H9 (cell line): ENCODE measurements around the gene ANK2. TPM values are rescaled to one million over a fixed set of nuclear protein-coding genes. Genes with fewer than 3 reads are reported as not detected.
A peak's percentile ranks its signal among the peaks of the same experiment; 100 is the strongest.

ENCODE experiments used
- DNase-seq: peaks from one replicate; pipeline ENCODE4 v3.0.0-alpha.2; 2017
- H2AFZ ChIP-seq: one replicate; pipeline ENCODE4 v1.6.1; 2013; ENCODE audit warnings: mild to moderate bottlenecking, low read length, control low read depth, moderate library complexity
- H2AK5ac ChIP-seq: 2 replicates; pipeline ENCODE4 v1.6.1; 2013; ENCODE audit warnings: low read length, control low read depth, mixed read lengths; ENCODE audit not compliant: insufficient read length
- H2BK120ac ChIP-seq: one replicate; pipeline ENCODE4 v1.6.1; 2013; ENCODE audit warnings: low read depth, mild to moderate bottlenecking, low read length, control low read depth, inconsistent platforms; ENCODE audit not compliant: poor library complexity, severe bottlenecking
- H2BK12ac ChIP-seq: 2 replicates; pipeline ENCODE4 v1.6.1; 2013; ENCODE audit warnings: low read length, control low read depth, mixed read lengths, low read depth; ENCODE audit not compliant: insufficient read length
- H2BK15ac ChIP-seq: 2 replicates; pipeline ENCODE4 v1.6.1; 2013; ENCODE audit warnings: low read depth, low read length, control low read depth
- H2BK20ac ChIP-seq: one replicate; pipeline ENCODE4 v1.6.1; 2013; ENCODE audit warnings: low read depth, mild to moderate bottlenecking, low read length, control low read depth, inconsistent platforms; ENCODE audit not compliant: poor library complexity, severe bottlenecking
- H2BK5ac ChIP-seq: 2 replicates; pipeline ENCODE4 v1.6.1; 2013; ENCODE audit warnings: low read length, control low read depth, mixed read lengths; ENCODE audit not compliant: insufficient read length
- H3K14ac ChIP-seq: 2 replicates; pipeline ENCODE4 v1.6.1; 2013; ENCODE audit warnings: low read length, control low read depth; ENCODE audit not compliant: insufficient read depth
- H3K18ac ChIP-seq: 2 replicates; pipeline ENCODE4 v1.6.1; 2013; ENCODE audit warnings: low read depth, mild to moderate bottlenecking, mixed read lengths, low read length, control low read depth; ENCODE audit not compliant: insufficient read length
- H3K23ac ChIP-seq: 2 replicates; pipeline ENCODE4 v1.6.1; 2013; ENCODE audit warnings: low read length, control low read depth, mixed read lengths, low read depth; ENCODE audit not compliant: insufficient read length
- H3K23me2 ChIP-seq: 2 replicates; pipeline ENCODE4 v1.6.1; 2013; ENCODE audit warnings: low read depth, mild to moderate bottlenecking, mixed read lengths, low read length, control low read depth; ENCODE audit not compliant: insufficient read length, poor library complexity, severe bottlenecking
- H3K27ac ChIP-seq: 2 replicates; pipeline ENCODE4 v1.5.1; 2013; ENCODE audit warnings: low read length, control low read depth, mixed read lengths, low read depth; ENCODE audit not compliant: insufficient read length
- H3K27me3 ChIP-seq: 2 replicates; pipeline ENCODE4 v1.6.1; 2013; ENCODE audit warnings: low read length, control low read depth, inconsistent platforms; ENCODE audit not compliant: insufficient read depth
- H3K4ac ChIP-seq: 2 replicates; pipeline ENCODE4 v1.6.1; 2013; ENCODE audit warnings: low read depth, mild to moderate bottlenecking, control low read depth, inconsistent platforms, low read length, moderate library complexity
- H3K4me1 ChIP-seq: 2 replicates; pipeline ENCODE4 v1.6.1; 2013; ENCODE audit warnings: low read length, control low read depth, inconsistent platforms; ENCODE audit not compliant: insufficient read depth
- H3K4me2 ChIP-seq: 2 replicates; pipeline ENCODE4 v1.6.1; 2013; ENCODE audit warnings: low read length, control low read depth, mixed read lengths; ENCODE audit not compliant: insufficient read length, insufficient read depth
- H3K56ac ChIP-seq: 2 replicates; pipeline ENCODE4 v1.6.1; 2013; ENCODE audit warnings: low read depth, mild to moderate bottlenecking, mixed read lengths, low read length, control low read depth; ENCODE audit not compliant: insufficient read length
- H3K79me1 ChIP-seq: 2 replicates; pipeline ENCODE4 v1.6.1; 2013; ENCODE audit warnings: low read depth, mild to moderate bottlenecking, moderate library complexity, low read length, control low read depth, inconsistent platforms; ENCODE audit not compliant: insufficient read depth, poor library complexity, severe bottlenecking
- H3K79me2 ChIP-seq: 2 replicates; pipeline ENCODE4 v1.6.1; 2013; ENCODE audit warnings: low read length, control low read depth, inconsistent platforms; ENCODE audit not compliant: insufficient read depth
- H3K9ac ChIP-seq: 2 replicates; pipeline ENCODE4 v1.6.1; 2013; ENCODE audit warnings: low read length, control low read depth, mixed read lengths; ENCODE audit not compliant: insufficient read length; ENCODE audit errors: extremely low read depth
- H3K9me3 ChIP-seq: one replicate; pipeline ENCODE4 v1.6.1; 2013; ENCODE audit warnings: low read depth, low read length, inconsistent platforms; ENCODE audit not compliant: control insufficient read depth
- H3T11ph ChIP-seq: one replicate; pipeline ENCODE4 v1.6.1; 2013; ENCODE audit warnings: mild to moderate bottlenecking, low read length, control low read depth, inconsistent platforms
- H4K20me1 ChIP-seq: one replicate; pipeline ENCODE4 v1.6.1; 2013; ENCODE audit not compliant: control insufficient read depth, insufficient read length, insufficient read depth
- H4K5ac ChIP-seq: 2 replicates; pipeline ENCODE4 v1.6.1; 2013; ENCODE audit warnings: low read depth, mild to moderate bottlenecking, mixed read lengths, low read length, control low read depth; ENCODE audit not compliant: insufficient read length
- H4K8ac ChIP-seq: replicated peaks from 2 replicates; pipeline ENCODE4 v1.6.1; 2013; ENCODE audit warnings: low read length, control low read depth, mixed read lengths, low read depth; ENCODE audit not compliant: insufficient read length
- H4K91ac ChIP-seq: 2 replicates; pipeline ENCODE4 v1.6.1; 2013; ENCODE audit warnings: low read depth, mild to moderate bottlenecking, moderate library complexity, mixed read lengths, low read length, control low read depth; ENCODE audit not compliant: insufficient read length
- H3K27ac Mint-ChIP-seq, 3 experiments: 2 replicates in 2 of 3; 3 replicates in 1 of 3; pipeline ENCODE4 v1.8.0; 2020 to 2021; ENCODE audit warnings: mixed read lengths in 3 of 3, mild to moderate bottlenecking in 1 of 3, moderate library complexity in 1 of 3
- H3K27me3 Mint-ChIP-seq: 2 replicates; pipeline ENCODE4 v1.8.0; 2021; ENCODE audit warnings: low read depth, mild to moderate bottlenecking, moderate library complexity, mixed read lengths
- H3K36me3 Mint-ChIP-seq, 3 experiments: 2 replicates in 2 of 3; 3 replicates in 1 of 3; pipeline ENCODE4 v1.8.0; 2020 to 2021; ENCODE audit warnings: low read depth in 3 of 3, mixed read lengths in 3 of 3; ENCODE audit not compliant: insufficient read depth in 1 of 3
- H3K4me1 Mint-ChIP-seq, 2 experiments: 2 replicates each; pipeline ENCODE4 v1.8.0; 2020; ENCODE audit warnings: mixed read lengths in 2 of 2
- H3K4me3 Mint-ChIP-seq, 2 experiments: 2 replicates in 1 of 2; 3 replicates in 1 of 2; pipeline ENCODE4 v1.8.0; 2020 to 2021; ENCODE audit warnings: mild to moderate bottlenecking in 2 of 2, mixed read lengths in 2 of 2, moderate library complexity in 1 of 2
- H3K9me3 Mint-ChIP-seq, 2 experiments: 2 replicates in 1 of 2; 3 replicates in 1 of 2; pipeline ENCODE4 v1.8.0; 2020; ENCODE audit warnings: mild to moderate bottlenecking in 2 of 2, mixed read lengths in 2 of 2, moderate library complexity in 1 of 2
- WGBS: extraction: QIAGEN DNeasy Blood & Tissue Kit; methylation state at CpG from one replicate; pipeline ENCODE4 v1.1.7; 2013; ENCODE audit warnings: missing lambda C conversion rate, low lambda C conversion rate, mixed read lengths; ENCODE audit not compliant: insufficient read length; ENCODE audit errors: extremely low coverage; 5-methylcytosine and 5-hydroxymethylcytosine counted together
- total RNA-seq: library from RNA; stranded (reverse); gene quantifications from 2 replicates; pipeline ENCODE4 v1.2.1, GENCODE V29; 2021
- TF ChIP-seq, protein P1 (sequence below): fragments of 200-600 bp; sonication (generic); conservative IDR thresholded peaks from 3 replicates; pipeline ENCODE4 v1.8.0; 2021; ENCODE audit warnings: antibody characterized with exemption, mild to moderate bottlenecking

The ANK2 gene
- total RNA-seq, 1 experiment from 2014 or later: 36.8 TPM

DNA sequence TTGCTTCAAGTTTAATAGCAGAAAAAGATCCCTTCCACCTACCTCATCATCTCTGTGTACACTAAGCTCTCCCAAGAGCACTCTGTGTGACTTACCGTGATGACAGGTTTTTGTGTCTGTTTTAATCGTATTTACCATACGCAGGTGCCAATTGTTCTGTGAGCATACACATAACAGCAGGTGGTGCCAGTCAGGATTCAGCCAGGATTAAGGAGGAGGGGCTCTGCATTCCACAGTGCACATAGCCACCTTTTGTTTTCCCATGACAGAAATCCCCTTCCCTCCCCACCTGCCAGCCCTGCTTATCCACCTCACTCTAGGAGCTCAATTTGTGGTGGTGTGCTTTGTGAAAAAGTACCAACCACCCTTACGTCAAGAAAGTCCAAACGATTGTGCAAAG, 14.8 kb downstream of the ANK2 start:
- peak; percentile 90 for DNase-seq
- no peak overlapping the region for H2BK20ac ChIP-seq
- H2BK120ac ChIP-seq: no peak overlapping the region
- H2BK12ac ChIP-seq: no peak overlapping the region
- no peak overlapping the region for H2BK15ac ChIP-seq
- no peak overlapping the region for H3K56ac ChIP-seq
- WGBS: no CpG with 5 or more reads among the region's 5 CpGs
- peak overlapping the region; percentile 56 for H3K18ac ChIP-seq
- H2AFZ ChIP-seq: no peak overlapping the region
- H3K36me3 Mint-ChIP-seq: peaks cover 0 to 14% (median 9%) of the 10 kb centered on the region in 3 experiments; a peak in 2 of 7 replicates
- no peaks in the 10 kb centered on the region for H3K79me1 ChIP-seq
- H4K20me1 ChIP-seq: no peaks in the 10 kb centered on the region
- H2AK5ac ChIP-seq: no peak overlapping the region
- H3K23me2 ChIP-seq: no peaks in the 10 kb centered on the region
- H3K79me2 ChIP-seq: no peaks in the 10 kb centered on the region
- peaks cover 57 to 66% of the 10 kb centered on the region in 2 experiments for H3K4me1 Mint-ChIP-seq
- peak overlapping the region; percentile 16 for H3K4me2 ChIP-seq
- H3K4me1 ChIP-seq: peaks cover 2% of the 10 kb centered on the region; the same call in 1 of the 2 replicates
- no peaks in the 10 kb centered on the region for H3K9me3 Mint-ChIP-seq
- H3K27me3 Mint-ChIP-seq: no peaks in the 10 kb centered on the region
- H3K27ac Mint-ChIP-seq: peak overlapping the region; percentile 50 to 98 (median 95)
- TF ChIP-seq, protein P1, sequence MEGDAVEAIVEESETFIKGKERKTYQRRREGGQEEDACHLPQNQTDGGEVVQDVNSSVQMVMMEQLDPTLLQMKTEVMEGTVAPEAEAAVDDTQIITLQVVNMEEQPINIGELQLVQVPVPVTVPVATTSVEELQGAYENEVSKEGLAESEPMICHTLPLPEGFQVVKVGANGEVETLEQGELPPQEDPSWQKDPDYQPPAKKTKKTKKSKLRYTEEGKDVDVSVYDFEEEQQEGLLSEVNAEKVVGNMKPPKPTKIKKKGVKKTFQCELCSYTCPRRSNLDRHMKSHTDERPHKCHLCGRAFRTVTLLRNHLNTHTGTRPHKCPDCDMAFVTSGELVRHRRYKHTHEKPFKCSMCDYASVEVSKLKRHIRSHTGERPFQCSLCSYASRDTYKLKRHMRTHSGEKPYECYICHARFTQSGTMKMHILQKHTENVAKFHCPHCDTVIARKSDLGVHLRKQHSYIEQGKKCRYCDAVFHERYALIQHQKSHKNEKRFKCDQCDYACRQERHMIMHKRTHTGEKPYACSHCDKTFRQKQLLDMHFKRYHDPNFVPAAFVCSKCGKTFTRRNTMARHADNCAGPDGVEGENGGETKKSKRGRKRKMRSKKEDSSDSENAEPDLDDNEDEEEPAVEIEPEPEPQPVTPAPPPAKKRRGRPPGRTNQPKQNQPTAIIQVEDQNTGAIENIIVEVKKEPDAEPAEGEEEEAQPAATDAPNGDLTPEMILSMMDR: no peak
- H4K91ac ChIP-seq: no peak overlapping the region
- H3K4me3 Mint-ChIP-seq: peak overlapping the region; percentile 19 to 42; a peak in 2 of 5 replicates
- no peak overlapping the region for H3K23ac ChIP-seq
- peak overlapping the region; percentile 47 for H3K27ac ChIP-seq
- no peak overlapping the region for H3K4ac ChIP-seq
- H2BK5ac ChIP-seq: no peak overlapping the region
- no peak overlapping the region for H4K5ac ChIP-seq
- no peak overlapping the region for H3K9ac ChIP-seq
- no peaks in the 10 kb centered on the region; the same call in 1 of the 2 replicates for H3K27me3 ChIP-seq
- no peaks in the 10 kb centered on the region for H3K9me3 ChIP-seq
- peak overlapping the region; percentile 70; the same call in 1 of the 2 replicates for H3K14ac ChIP-seq
- H3T11ph ChIP-seq: no peak overlapping the region
- H4K8ac ChIP-seq: no peak overlapping the region
